Measurements from ENCODE around the gene AKAP5.
"Not testable (repeated sequence)": the region's sequence is repeated elsewhere in the genome, so short reads cannot be mapped to it uniquely, and the experiment has no call there.

The AKAP5 gene

GRCh38 chr14:64517667-64518066, 52.4 kb downstream of the AKAP5 start:
- not testable (repeated sequence) for H2BK15ac ChIP-seq (ENCODE audit: low read depth, poor library complexity, severe bottlenecking); H3K4me1 ChIP-seq (ENCODE audit: control insufficient read depth, insufficient read depth, low read depth, low read length); H3K27ac ChIP-seq (ENCODE audit: low read length, poor library complexity, severe bottlenecking); H2AK5ac ChIP-seq (ENCODE audit: low read length, severe bottlenecking); H3K9me3 ChIP-seq (ENCODE audit: control insufficient read depth, low read length); H2BK120ac ChIP-seq (ENCODE audit: low read depth, low read length); H3K18ac ChIP-seq (ENCODE audit: low read depth in 1 of 2, low read length in 2 of 2); H3K27me3 ChIP-seq (ENCODE audit: control insufficient read depth in 1 of 2, insufficient read depth in 1 of 2, low read length in 2 of 2); H2AFZ ChIP-seq (ENCODE audit: low read depth, low read length); H3K9ac ChIP-seq (ENCODE audit: low read length); H3K79me1 ChIP-seq (replicated peaks; ENCODE audit: low read length, poor library complexity, severe bottlenecking); H3K23ac ChIP-seq (ENCODE audit: low read length in 2 of 2); H4K91ac ChIP-seq (ENCODE audit: low read length); H4K8ac ChIP-seq (ENCODE audit: low read length); H2BK5ac ChIP-seq (ENCODE audit: low read depth, low read length, poor library complexity, severe bottlenecking); DNase-seq; H2BK12ac ChIP-seq (ENCODE audit: low read length in 2 of 2); H3K14ac ChIP-seq (ENCODE audit: low read length in 2 of 2); H3K4ac ChIP-seq (ENCODE audit: low read depth in 1 of 2, low read length in 2 of 2); H3K4me3 ChIP-seq (ENCODE audit: insufficient read depth in 1 of 2, low read depth in 1 of 2, low read length in 2 of 2); H3K4me2 ChIP-seq (ENCODE audit: low read length, poor library complexity, severe bottlenecking)
- peaks cover 0 to 14% of the 10 kb centered on the region in 2 experiments for H3K36me3 ChIP-seq (ENCODE audit: control insufficient read depth in 1 of 2, insufficient read depth in 2 of 2, low read depth in 1 of 2, low read length in 2 of 2)
- 94% methylated on average over 6 of the region's 6 CpGs for WGBS

- Histone ChIP-seq H3K4me3 (ENCODE audit: insufficient read depth in 1 of 2, low read depth in 1 of 2, low read length in 2 of 2) (no peak overlapping the region), H3K4me1 (ENCODE audit: control insufficient read depth, insufficient read depth, low read depth, low read length) (peaks cover 4% of the 10 kb centered on the region), H2AFZ (ENCODE audit: low read depth, low read length) (no peak overlapping the region), H3K27me3 (ENCODE audit: control insufficient read depth in 1 of 2, insufficient read depth in 1 of 2, low read length in 2 of 2) (no peaks in the 10 kb centered on the region), H2AK5ac (ENCODE audit: low read length, severe bottlenecking) (no peak overlapping the region), H2BK120ac (ENCODE audit: low read depth, low read length) (no peak overlapping the region), H3K27ac (ENCODE audit: low read length, poor library complexity, severe bottlenecking) (no peak overlapping the region), H3K18ac (ENCODE audit: low read depth in 1 of 2, low read length in 2 of 2) (no peak overlapping the region), H3K4ac (ENCODE audit: low read depth in 1 of 2, low read length in 2 of 2) (no peak overlapping the region), H2BK12ac (ENCODE audit: low read length in 2 of 2) (no peak overlapping the region), H4K91ac (ENCODE audit: low read length) (no peak overlapping the region), H3K9ac (ENCODE audit: low read length) (peak overlapping the region; percentile 19), H2BK15ac (ENCODE audit: low read depth, poor library complexity, severe bottlenecking) (no peak overlapping the region), H3K9me3 (ENCODE audit: control insufficient read depth, low read length) (no peaks in the 10 kb centered on the region), H3K14ac (ENCODE audit: low read length in 2 of 2) (no peak overlapping the region), H3K4me2 (ENCODE audit: low read length, poor library complexity, severe bottlenecking) (no peak overlapping the region), H4K8ac (ENCODE audit: low read length) (no peak overlapping the region), H3K79me1 (replicated peaks; ENCODE audit: low read length, poor library complexity, severe bottlenecking) (no peaks in the 10 kb centered on the region), H3K23ac (ENCODE audit: low read length in 2 of 2) (no peak overlapping the region), H2BK5ac (ENCODE audit: low read depth, low read length, poor library complexity, severe bottlenecking) (no peak overlapping the region), H3K36me3 (ENCODE audit: control insufficient read depth in 1 of 2, insufficient read depth in 2 of 2, low read depth in 1 of 2, low read length in 2 of 2) (peaks cover 0 to 19% of the 10 kb centered on the region in 2 experiments)
- DNase-seq = no peak
- WGBS = 94% methylated on average over 2 of the region's 4 CpGs
Observed at GRCh38 chr14:64518229-64518628, 52.9 kb downstream of the AKAP5 start.

GRCh38 chr14:64520699-64521098, 55.4 kb downstream of the AKAP5 start:
- Histone ChIP-seq H3K18ac (ENCODE audit: low read depth in 1 of 2, low read length in 2 of 2) (no peak overlapping the region), H3K4me2 (ENCODE audit: low read length, poor library complexity, severe bottlenecking) (no peak overlapping the region), H3K14ac (ENCODE audit: low read length in 2 of 2) (no peak overlapping the region), H2BK120ac (ENCODE audit: low read depth, low read length) (no peak overlapping the region), H3K9me3 (ENCODE audit: control insufficient read depth, low read length) (no peaks in the 10 kb centered on the region), H2AFZ (ENCODE audit: low read depth, low read length) (no peak overlapping the region), H4K91ac (ENCODE audit: low read length) (no peak overlapping the region), H2BK5ac (ENCODE audit: low read depth, low read length, poor library complexity, severe bottlenecking) (no peak overlapping the region), H3K36me3 (ENCODE audit: control insufficient read depth in 1 of 2, insufficient read depth in 2 of 2, low read depth in 1 of 2, low read length in 2 of 2) (peaks cover 0 to 36% of the 10 kb centered on the region in 2 experiments), H3K4me1 (ENCODE audit: control insufficient read depth, insufficient read depth, low read depth, low read length) (peaks cover 4% of the 10 kb centered on the region), H3K79me1 (replicated peaks; ENCODE audit: low read length, poor library complexity, severe bottlenecking) (no peaks in the 10 kb centered on the region), H3K9ac (ENCODE audit: low read length) (no peak overlapping the region), H3K27ac (ENCODE audit: low read length, poor library complexity, severe bottlenecking) (no peak overlapping the region), H3K23ac (ENCODE audit: low read length in 2 of 2) (no peak overlapping the region), H3K27me3 (ENCODE audit: control insufficient read depth in 1 of 2, insufficient read depth in 1 of 2, low read length in 2 of 2) (no peaks in the 10 kb centered on the region), H2AK5ac (ENCODE audit: low read length, severe bottlenecking) (no peak overlapping the region), H3K4me3 (ENCODE audit: insufficient read depth in 1 of 2, low read depth in 1 of 2, low read length in 2 of 2) (no peak overlapping the region), H4K8ac (ENCODE audit: low read length) (no peak overlapping the region), H2BK15ac (ENCODE audit: low read depth, poor library complexity, severe bottlenecking) (no peak overlapping the region), H3K4ac (ENCODE audit: low read depth in 1 of 2, low read length in 2 of 2) (no peak overlapping the region), H2BK12ac (ENCODE audit: low read length in 2 of 2) (no peak overlapping the region)
- DNase-seq = no peak
- WGBS = 72% methylated on average over 4 of the region's 4 CpGs

GRCh38 chr14:64522591-64523355, 57.5 kb downstream of the AKAP5 start:
- H3K9ac ChIP-seq (ENCODE audit: low read length) = no peak overlapping the region
- H3K14ac ChIP-seq (ENCODE audit: low read length in 2 of 2) = no peak overlapping the region
- no peak overlapping the region for H3K18ac ChIP-seq (ENCODE audit: low read depth in 1 of 2, low read length in 2 of 2)
- no peak overlapping the region for H2BK5ac ChIP-seq (ENCODE audit: low read depth, low read length, poor library complexity, severe bottlenecking)
- H3K27ac ChIP-seq (ENCODE audit: low read length, poor library complexity, severe bottlenecking) = no peak overlapping the region
- no peaks in the 10 kb centered on the region for H3K9me3 ChIP-seq (ENCODE audit: control insufficient read depth, low read length)
- peaks cover 3 to 46% of the 10 kb centered on the region in 2 experiments for H3K36me3 ChIP-seq (ENCODE audit: control insufficient read depth in 1 of 2, insufficient read depth in 2 of 2, low read depth in 1 of 2, low read length in 2 of 2)
- no peak overlapping the region for H3K4me3 ChIP-seq (ENCODE audit: insufficient read depth in 1 of 2, low read depth in 1 of 2, low read length in 2 of 2)
- no peak overlapping the region for H2BK15ac ChIP-seq (ENCODE audit: low read depth, poor library complexity, severe bottlenecking)
- 94% methylated on average over 7 of the region's 9 CpGs for whole genome bisulfite sequencing
- peaks cover 2% of the 10 kb centered on the region for H3K4me1 ChIP-seq (ENCODE audit: control insufficient read depth, insufficient read depth, low read depth, low read length)
- H2AK5ac ChIP-seq (ENCODE audit: low read length, severe bottlenecking) = no peak overlapping the region
- no peak overlapping the region for H3K4ac ChIP-seq (ENCODE audit: low read depth in 1 of 2, low read length in 2 of 2)
- no peak for DNase-seq
- no peak overlapping the region for H2BK120ac ChIP-seq (ENCODE audit: low read depth, low read length)
- H2AFZ ChIP-seq (ENCODE audit: low read depth, low read length) = no peak overlapping the region
- H3K4me2 ChIP-seq (ENCODE audit: low read length, poor library complexity, severe bottlenecking) = no peak overlapping the region
- no peak overlapping the region for H3K23ac ChIP-seq (ENCODE audit: low read length in 2 of 2)
- no peak overlapping the region for H4K91ac ChIP-seq (ENCODE audit: low read length)
- peaks cover 10% of the 10 kb centered on the region for H3K79me1 ChIP-seq (replicated peaks; ENCODE audit: low read length, poor library complexity, severe bottlenecking)
- no peak overlapping the region for H4K8ac ChIP-seq (ENCODE audit: low read length)
- no peak overlapping the region for H2BK12ac ChIP-seq (ENCODE audit: low read length in 2 of 2)
- no peaks in the 10 kb centered on the region for H3K27me3 ChIP-seq (ENCODE audit: control insufficient read depth in 1 of 2, insufficient read depth in 1 of 2, low read length in 2 of 2)
